Measurements from ENCODE around the gene CFHR1. TPM values are rescaled to one million over a fixed set of nuclear protein-coding genes. Genes with fewer than 3 reads are reported as not detected.
"Not testable (repeated sequence)": the region's sequence is repeated elsewhere in the genome, so short reads cannot be mapped to it uniquely, and the experiment has no call there.

Gene CFHR1
- total RNA-seq, 2 experiments from 2014 or later: not detected

GRCh38 chr1:196849613-196850492 is 30.3 kb downstream of the CFHR1 start:
- POLR2A ChIA-PET; CTCF ChIA-PET; H3K4me3 Mint-ChIP-seq; H3K36me3 Mint-ChIP-seq (ENCODE audit: low read depth); H3K9me3 Mint-ChIP-seq; H3K4me1 Mint-ChIP-seq; H3K27me3 Mint-ChIP-seq; H3K27ac Mint-ChIP-seq; DNase-seq: not testable (repeated sequence)

DNA sequence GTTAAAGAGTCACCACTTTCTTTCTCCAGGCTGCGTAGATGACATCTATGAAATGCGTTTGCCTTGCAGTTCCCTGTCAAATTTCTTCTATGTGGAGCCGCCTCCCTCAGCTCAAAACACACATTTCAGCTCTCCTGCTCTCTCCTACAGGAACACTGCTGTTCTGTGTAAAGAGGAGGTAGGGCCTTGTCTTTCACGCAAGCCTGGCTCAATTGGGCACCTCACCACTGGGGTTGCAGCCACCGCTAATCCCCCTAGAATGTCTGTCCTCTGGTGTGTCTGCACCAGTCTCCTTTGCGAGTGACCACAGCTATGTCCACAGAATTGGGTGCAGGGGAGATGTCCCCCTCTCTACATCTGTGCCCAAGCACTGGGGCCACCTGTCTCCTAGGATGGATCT is 36.5 kb downstream of the CFHR1 start:
- Mint-ChIP-seq H3K27ac (no peak overlapping the region), H3K36me3 (ENCODE audit: low read depth) (no peaks in the 10 kb centered on the region), H3K9me3 (no peaks in the 10 kb centered on the region), H3K4me1 (no peaks in the 10 kb centered on the region), H3K27me3 (no peaks in the 10 kb centered on the region), H3K4me3 (no peak overlapping the region)
- CTCF ChIA-PET: no interaction called here
- POLR2A ChIA-PET: no interaction called here
- no peak for DNase-seq

DNA sequence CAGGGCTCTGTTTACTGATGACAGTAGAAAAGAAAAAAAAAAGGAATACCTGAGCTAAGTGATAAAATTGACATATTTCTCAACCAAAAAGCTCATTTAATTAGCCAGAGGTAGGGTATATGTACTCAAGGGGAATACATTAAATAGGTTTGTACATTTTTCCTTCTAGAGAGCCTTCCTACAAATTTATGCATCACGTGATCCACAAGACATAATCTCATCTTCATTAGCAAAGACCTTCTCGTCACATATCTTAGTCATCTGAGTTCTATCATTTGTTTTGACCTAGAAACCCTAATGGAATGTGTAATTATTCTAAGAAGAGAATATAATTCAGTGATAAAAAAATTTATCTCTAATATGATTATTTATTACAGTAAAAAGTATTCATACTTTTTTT is 37.7 kb downstream of the CFHR1 start:
- H3K27me3 Mint-ChIP-seq: no peaks in the 10 kb centered on the region
- ChIA-PET POLR2A (no interaction called here), CTCF (no interaction called here)
- H3K4me3 Mint-ChIP-seq: no peak overlapping the region
- H3K9me3 Mint-ChIP-seq: no peaks in the 10 kb centered on the region
- no peaks in the 10 kb centered on the region for H3K36me3 Mint-ChIP-seq (ENCODE audit: low read depth)
- H3K4me1 Mint-ChIP-seq: no peaks in the 10 kb centered on the region
- DNase-seq: no peak
- H3K27ac Mint-ChIP-seq: no peak overlapping the region

GRCh38 chr1:196858811-196859210 is 39.3 kb downstream of the CFHR1 start:
- no peak overlapping the region for H3K27ac Mint-ChIP-seq
- no peak overlapping the region for H3K4me3 Mint-ChIP-seq
- H3K36me3 Mint-ChIP-seq (ENCODE audit: low read depth): no peaks in the 10 kb centered on the region
- H3K4me1 Mint-ChIP-seq: no peaks in the 10 kb centered on the region
- H3K9me3 Mint-ChIP-seq: no peaks in the 10 kb centered on the region
- no peaks in the 10 kb centered on the region for H3K27me3 Mint-ChIP-seq
- ChIA-PET POLR2A (no interaction called here), CTCF (no interaction called here)
- DNase-seq: no peak

DNA sequence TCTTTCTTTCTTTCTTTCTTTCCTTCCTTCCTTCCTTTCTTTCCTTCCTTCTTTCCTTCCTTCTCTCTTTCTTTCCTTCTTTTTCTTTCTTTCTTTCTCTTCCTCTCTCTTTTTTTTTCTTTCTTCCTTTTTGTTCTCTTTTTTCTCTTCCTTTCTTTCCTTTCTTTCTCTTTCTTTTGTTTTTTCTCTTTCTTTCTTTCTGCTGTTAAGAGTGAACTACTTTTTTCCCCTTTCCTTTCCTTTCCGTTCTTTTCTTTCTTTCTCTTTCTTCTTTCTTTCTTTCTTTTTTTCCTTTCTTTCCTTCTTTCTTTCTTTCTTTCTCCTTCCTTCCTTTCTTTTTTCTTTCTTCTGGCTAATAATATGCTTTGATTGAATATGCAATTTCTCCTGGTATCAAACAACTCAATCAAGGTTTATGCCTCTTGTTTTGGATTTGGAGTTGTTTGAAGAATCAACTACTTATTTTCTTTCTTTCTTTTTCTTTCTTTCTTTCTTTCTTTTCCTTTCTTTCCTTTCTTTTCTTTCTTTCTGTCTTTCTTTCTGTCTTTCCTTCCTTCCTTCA is 40.9 kb downstream of the CFHR1 start:
- Mint-ChIP-seq H3K9me3 (no peaks in the 10 kb centered on the region), H3K27me3 (no peaks in the 10 kb centered on the region), H3K4me1 (no peaks in the 10 kb centered on the region), H3K4me3 (no peak overlapping the region), H3K36me3 (ENCODE audit: low read depth) (no peaks in the 10 kb centered on the region), H3K27ac (no peak overlapping the region)
- CTCF ChIA-PET: no interaction called here
- DNase-seq: no peak
- POLR2A ChIA-PET: no interaction called here

- no peak overlapping the region for H3K4me3 Mint-ChIP-seq
- no peaks in the 10 kb centered on the region for H3K27me3 Mint-ChIP-seq
- H3K9me3 Mint-ChIP-seq: no peaks in the 10 kb centered on the region
- H3K4me1 Mint-ChIP-seq: no peaks in the 10 kb centered on the region
- ChIA-PET POLR2A (no interaction called here), CTCF (no interaction called here)
- DNase-seq: no peak
- no peak overlapping the region for H3K27ac Mint-ChIP-seq
- H3K36me3 Mint-ChIP-seq (ENCODE audit: low read depth): no peaks in the 10 kb centered on the region
Measured at GRCh38 chr1:196861429-196861828, 41.9 kb downstream of the CFHR1 start.

DNA sequence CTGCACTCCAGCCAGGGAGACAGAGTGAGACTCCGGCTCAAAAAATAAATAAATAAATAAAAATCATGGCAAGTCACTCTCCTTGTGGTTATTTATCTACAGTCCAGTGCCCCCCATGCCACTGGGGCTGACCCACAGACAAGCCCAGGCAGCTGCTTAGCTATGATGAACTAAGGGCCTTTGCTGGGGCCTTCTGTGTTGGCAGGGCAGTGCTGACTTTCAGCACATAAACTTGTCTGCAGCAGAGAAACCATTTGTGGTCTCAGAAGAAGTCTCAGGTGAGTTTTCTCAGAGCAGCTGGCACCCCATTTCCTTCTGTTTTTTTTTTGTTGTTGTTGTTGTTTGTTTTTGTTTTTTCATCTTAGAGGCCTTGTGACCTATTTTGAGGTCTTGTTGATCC is 47.4 kb downstream of the CFHR1 start:
- POLR2A ChIA-PET: no interaction called here
- no peaks in the 10 kb centered on the region for H3K9me3 Mint-ChIP-seq

GRCh38 chr1:196873385-196873784 is 53.9 kb downstream of the CFHR1 start:
- Mint-ChIP-seq H3K4me3 (no peak overlapping the region), H3K27ac (no peak overlapping the region), H3K36me3 (ENCODE audit: low read depth) (no peaks in the 10 kb centered on the region), H3K4me1 (no peaks in the 10 kb centered on the region), H3K27me3 (peaks cover 2% of the 10 kb centered on the region), H3K9me3 (no peaks in the 10 kb centered on the region)
- no peak for DNase-seq
- ChIA-PET CTCF (no interaction called here), POLR2A (no interaction called here)

More for the DNA sequence above, 47.4 kb downstream of the CFHR1 start:
- Mint-ChIP-seq H3K27me3 (no peaks in the 10 kb centered on the region), H3K4me3 (no peak overlapping the region), H3K36me3 (ENCODE audit: low read depth) (no peaks in the 10 kb centered on the region), H3K4me1 (no peaks in the 10 kb centered on the region), H3K27ac (no peak overlapping the region)
- DNase-seq: no peak
- CTCF ChIA-PET: no interaction called here

DNA sequence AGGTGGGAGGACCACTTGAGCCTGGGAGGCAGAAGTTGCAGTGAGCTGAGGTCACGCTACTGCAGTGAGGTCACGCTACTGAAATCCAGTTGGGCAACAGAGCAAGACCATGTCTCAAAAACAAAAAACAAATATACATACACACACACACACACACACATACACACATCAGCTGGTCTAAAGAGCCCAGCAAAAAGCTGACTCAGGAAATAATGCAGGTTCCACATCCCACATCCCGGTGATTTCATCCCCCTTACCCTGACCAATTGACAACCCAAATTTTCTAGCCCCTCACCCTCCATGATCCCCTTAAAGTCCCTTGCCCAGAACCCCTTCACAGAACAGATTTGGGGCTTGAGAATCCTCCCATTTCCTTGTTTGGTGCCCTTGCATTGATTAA is 56.4 kb downstream of the CFHR1 start:
- no peaks in the 10 kb centered on the region for H3K36me3 Mint-ChIP-seq (ENCODE audit: low read depth)
- peaks cover 2% of the 10 kb centered on the region for H3K27me3 Mint-ChIP-seq
- H3K4me1 Mint-ChIP-seq: no peaks in the 10 kb centered on the region
- no peaks in the 10 kb centered on the region for H3K9me3 Mint-ChIP-seq
- CTCF ChIA-PET: no interaction called here
- POLR2A ChIA-PET: no interaction called here
- H3K4me3 Mint-ChIP-seq: no peak overlapping the region
- no peak for DNase-seq
- H3K27ac Mint-ChIP-seq: no peak overlapping the region

- no peaks in the 10 kb centered on the region for H3K9me3 Mint-ChIP-seq
- CTCF ChIA-PET: no interaction called here
Measured at GRCh38 chr1:196877964-196878363, 58.4 kb downstream of the CFHR1 start.

More at GRCh38 chr1:196877964-196878363, 58.4 kb downstream of the CFHR1 start:
- Mint-ChIP-seq H3K4me3 (no peak overlapping the region), H3K4me1 (no peaks in the 10 kb centered on the region), H3K36me3 (ENCODE audit: low read depth) (no peaks in the 10 kb centered on the region), H3K27me3 (peaks cover 2% of the 10 kb centered on the region), H3K27ac (no peak overlapping the region)
- no peak for DNase-seq
- POLR2A ChIA-PET: no interaction called here

Other genes with a start within 250 kb of the CFHR1 start
- gene KCNT2, start 211.3 kb upstream of the CFHR1 start, total RNA-seq: not detected
- gene CFH, start 167.7 kb upstream of the CFHR1 start, total RNA-seq: 10 to 100 TPM; 22.9 to 23.6 TPM
- gene CFHR3, start 44.9 kb upstream of the CFHR1 start, total RNA-seq: not detected
- not detected for gene CFHR4, start 68.3 kb downstream of the CFHR1 start, total RNA-seq
- gene CFHR2, start 124.0 kb downstream of the CFHR1 start, total RNA-seq: not detected
- not detected for gene CFHR5, start 157.8 kb downstream of the CFHR1 start, total RNA-seq
- gene F13B, start 247.5 kb downstream of the CFHR1 start, total RNA-seq: not detected